Measurements from ENCODE around the gene LASP1NB.

Gene LASP1NB

GRCh38 chr17:38925263-38925995 lies at the start of gene LASP1NB:
LASP1NB (plus strand) TSS chr17:38925614.
- peak in 2 of 4 experiments; percentile 12 to 45 for DNase-seq

- peak in 1 of 4 experiments; percentile 38 for DNase-seq
Observed at GRCh38 chr17:38877130-38877851, 48.1 kb upstream of the LASP1NB start.

DNA sequence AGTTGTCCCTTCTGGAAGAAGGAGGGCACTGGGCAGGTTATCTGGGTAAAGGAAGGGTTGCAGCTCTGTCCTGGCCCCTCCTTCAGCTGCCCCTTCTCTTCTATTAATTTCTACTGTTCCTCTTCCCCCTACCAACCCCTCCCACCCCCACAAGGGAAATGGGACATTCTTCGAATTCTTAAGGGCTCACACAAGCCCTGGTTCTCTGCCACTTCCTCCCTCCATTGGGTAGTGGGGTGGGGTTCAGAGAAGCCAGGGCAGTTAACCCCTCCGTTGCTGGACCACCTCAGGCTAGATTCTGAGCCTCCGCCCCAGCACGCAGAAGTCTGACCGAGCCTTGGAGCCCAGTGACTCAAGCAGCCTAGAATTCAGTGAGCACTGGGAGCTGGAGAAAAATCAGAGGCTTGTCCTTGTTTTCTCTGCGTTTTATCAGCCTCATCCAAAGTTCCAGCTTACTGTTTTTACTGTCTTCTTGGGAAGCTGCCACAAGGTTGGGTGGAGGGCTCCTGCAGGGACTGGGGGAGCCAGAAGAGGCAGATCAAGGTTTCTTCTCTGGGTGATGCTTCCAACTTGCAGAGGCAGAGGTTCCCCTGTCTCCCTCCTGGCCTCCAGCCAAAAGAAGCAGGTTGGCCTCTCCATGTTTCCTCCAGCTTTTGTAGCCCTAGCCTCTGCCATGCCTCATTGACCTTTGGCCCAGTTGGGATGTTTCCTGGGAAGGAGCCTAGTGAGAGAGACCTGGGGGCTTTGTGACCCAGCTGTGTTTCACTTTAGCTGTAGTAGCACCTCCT lies 45.3 kb upstream of the LASP1NB start:
- DNase-seq = no peak

DNA sequence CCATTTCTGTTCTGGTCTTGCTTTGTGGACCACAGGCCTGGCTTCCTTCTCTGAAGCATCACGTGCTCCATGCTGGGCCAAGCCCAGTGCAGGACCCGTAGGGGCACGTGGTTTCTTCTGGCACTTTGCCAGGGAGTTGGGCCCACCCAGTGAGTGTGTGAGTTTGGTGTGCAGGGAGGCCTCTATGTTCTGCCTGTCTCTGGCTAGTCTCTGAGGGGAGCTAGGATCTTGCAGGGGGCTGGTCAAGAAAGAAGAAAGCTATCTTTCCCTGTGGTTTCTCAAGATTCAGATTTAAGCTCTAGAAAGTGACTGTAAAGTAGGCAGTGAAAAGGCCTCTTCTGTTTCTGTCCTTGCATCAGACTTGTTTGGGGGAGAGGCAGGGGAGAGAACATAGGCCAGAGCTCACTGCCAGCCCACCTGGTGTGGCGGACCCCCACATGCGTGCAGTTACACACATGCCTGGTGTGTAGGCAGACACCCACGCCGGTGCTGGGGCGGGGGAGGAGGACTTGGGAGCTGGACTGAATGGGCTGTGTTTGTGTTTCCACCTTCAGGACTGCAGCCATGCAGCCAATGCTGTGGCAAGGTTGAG lies 43.7 kb upstream of the LASP1NB start:
- DNase-seq = no peak

- no peak for DNase-seq
Observed at GRCh38 chr17:38882870-38883269, 42.5 kb upstream of the LASP1NB start.

- no peak for DNase-seq
Observed at GRCh38 chr17:38883592-38884526, 41.6 kb upstream of the LASP1NB start.

- no peak for DNase-seq
Observed at GRCh38 chr17:38885044-38885727, 40.2 kb upstream of the LASP1NB start.

DNA sequence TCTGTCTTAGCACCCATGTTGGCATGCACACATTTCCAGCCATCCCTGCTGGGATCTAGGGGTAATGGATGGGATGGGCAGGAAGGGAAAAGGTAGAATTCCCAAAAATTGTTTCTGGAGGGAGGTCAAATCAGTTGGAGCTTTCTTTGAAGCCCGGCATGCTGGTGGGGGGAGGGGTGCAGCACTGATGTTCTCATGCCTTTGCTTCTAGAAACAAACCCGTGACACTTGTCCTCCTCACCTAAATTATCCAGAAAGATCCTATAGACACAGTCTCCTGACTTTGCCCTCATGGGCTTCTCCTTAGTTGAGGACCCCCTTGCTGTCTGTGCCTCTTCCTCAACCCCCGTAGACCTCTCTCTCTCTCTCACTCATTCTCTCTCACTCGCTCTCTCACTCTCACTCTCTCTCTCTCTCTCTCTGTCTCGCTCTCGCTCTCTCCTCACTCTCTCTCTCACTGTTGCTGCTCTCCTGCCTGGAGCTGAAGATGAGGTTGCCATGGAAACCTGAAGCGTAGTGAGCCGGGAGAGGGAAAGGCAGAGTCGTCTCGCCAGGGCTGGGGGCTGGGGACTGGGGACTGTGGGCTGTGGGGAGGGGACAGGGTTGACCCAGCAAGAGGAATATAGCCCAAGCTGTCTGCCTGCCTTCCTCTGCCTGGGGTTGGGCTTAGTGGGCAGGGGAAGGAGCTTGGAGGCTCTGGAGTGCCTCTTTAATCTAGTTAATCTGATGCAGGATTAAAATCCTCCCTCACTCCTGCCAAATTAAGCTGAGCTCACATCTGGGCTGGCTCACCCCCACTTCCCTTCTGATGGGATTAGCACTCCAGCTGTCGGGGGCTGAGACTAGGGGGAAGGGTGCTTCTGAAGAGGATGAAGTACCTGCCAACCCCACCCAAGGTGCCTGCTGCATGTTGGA lies 39.4 kb upstream of the LASP1NB start:
- no peak for DNase-seq

DNA sequence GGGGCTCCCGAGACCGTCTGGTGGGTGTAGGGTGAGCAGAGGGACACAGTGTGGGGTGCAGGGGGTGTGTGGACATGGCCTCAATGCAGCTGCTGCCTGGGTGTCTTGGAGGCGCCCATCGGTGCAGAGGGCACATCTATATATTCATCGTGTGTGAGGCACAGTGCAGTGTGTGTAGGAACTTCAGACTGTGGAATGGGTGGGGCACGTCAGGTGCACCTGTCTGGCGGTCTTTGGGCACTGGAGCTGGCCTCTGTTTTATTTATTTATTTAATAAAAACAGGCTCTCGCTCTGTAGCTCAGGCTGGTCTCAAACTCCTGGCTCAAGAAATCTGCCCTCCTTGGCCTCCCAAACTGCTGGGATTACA lies 38.8 kb upstream of the LASP1NB start:
- no peak for DNase-seq

- DNase-seq = no peak
Observed at GRCh38 chr17:38888842-38889241, 36.6 kb upstream of the LASP1NB start.

DNA sequence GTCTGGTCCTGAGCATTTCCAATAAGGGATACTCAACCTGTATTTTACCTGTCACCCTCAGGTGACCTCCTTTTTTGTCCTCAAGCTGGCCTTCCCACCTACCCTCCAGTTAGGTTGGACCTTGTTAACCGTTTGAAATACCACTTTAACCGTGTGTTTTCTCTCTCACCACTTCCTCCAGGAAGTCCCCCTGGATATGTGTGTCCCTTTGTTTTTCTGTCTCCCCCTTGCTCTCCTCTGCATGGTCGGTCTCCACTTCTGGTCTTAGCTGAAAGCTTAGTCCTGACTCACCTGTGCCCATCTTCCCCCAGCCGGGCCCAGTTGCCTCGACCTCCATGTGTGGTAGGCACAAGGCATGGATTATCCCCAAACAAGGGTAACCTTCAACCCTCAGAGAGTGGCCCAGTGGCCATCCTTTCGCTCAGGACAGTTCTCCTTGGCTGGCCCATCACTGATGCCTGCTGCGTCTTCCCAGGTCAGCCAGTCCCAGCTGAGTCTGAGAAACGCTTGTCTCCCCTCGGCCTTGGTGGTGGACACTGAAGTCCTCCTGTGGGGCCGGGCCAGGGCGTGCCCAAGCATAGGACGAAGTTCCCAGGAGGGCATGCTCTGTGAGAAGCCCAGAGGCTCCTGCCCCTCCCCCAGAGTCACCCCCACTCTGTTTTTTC lies 35.5 kb upstream of the LASP1NB start:
- DNase-seq = no peak

GRCh38 chr17:38890410-38890746 lies 35.0 kb upstream of the LASP1NB start:
- no peak for DNase-seq

DNA sequence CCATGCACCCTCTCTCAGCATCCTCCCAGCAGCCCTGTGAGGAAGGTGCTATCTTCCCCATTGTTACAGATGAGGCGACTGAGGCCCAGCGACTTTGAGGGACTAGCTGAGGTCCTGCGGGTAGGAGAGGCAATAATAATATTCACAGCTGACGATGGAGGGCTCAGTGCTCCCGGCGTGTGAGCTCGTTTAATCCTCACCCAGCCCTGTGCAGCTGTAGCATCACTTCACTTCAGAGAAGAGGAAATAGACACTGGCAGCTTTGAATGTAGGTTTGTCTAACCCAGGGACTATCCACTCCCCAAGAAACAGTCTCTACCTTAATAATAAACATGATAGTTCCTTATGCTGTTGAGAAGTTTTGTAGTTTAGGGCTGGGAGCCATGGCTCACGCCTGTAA lies 34.0 kb upstream of the LASP1NB start:
- no peak for DNase-seq

DNA sequence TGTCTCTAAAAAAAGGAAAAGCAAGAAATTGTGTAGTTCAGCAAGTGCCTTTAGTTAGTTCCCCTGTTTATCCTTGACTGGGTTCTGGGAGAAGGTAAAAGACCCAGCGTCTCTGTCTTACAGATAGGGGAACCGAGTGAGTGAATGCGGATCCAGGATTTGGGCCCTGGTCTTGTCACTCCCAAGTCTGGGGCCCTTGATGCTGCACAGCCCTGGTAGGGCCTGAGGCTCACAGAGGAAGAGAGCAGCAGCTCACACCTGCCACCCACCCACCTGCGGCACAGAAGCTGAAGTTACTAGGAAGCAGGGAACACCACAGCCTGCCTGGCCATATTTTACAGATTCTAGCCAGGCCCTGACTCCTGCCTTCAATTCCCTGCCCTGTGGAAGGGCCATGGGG lies 33.3 kb upstream of the LASP1NB start:
- no peak for DNase-seq

DNA sequence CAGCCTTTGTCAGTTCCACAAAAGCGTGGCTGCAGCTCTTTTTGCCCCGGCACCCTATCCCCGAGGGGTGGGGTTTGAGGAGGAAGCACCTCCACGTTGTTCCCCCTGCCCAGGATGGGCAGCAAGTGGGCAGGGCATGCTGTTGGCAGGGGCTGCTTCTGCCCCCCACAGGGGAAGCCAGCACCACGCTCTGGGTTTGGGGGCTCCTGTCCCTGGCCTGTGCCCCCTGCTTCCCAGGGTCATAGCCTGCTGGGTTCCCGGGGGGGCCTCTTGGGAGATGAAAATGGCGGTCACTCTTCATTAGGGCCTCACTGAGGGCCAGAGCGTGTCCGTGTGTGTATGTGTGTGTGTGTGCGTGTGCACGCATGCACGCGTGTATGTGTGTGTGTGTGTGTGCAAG lies 32.8 kb upstream of the LASP1NB start:
- DNase-seq = no peak

- DNase-seq = no peak
Observed at GRCh38 chr17:38893113-38893512, 32.3 kb upstream of the LASP1NB start.

- no peak for DNase-seq
Observed at GRCh38 chr17:38893607-38894006, 31.8 kb upstream of the LASP1NB start.

DNA sequence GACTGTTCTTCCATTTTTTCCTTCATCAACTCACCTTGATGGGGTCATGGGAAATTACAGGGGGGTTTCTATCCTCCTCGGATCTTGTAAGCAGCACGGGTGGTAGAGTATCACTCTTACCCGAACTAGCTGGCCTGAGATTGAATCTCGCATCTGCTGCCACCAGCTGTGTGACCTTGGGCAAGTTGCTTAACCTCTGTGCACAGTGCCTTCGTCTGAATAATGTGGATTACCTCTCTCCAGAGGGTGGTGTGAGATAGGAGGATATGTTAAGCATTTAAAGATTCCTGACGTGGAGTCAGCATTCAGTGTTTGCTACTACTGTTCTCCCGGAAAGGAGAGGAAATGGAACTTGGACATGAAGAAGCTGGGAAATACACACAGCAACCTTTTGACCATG lies 31.1 kb upstream of the LASP1NB start:
- DNase-seq = no peak

DNA sequence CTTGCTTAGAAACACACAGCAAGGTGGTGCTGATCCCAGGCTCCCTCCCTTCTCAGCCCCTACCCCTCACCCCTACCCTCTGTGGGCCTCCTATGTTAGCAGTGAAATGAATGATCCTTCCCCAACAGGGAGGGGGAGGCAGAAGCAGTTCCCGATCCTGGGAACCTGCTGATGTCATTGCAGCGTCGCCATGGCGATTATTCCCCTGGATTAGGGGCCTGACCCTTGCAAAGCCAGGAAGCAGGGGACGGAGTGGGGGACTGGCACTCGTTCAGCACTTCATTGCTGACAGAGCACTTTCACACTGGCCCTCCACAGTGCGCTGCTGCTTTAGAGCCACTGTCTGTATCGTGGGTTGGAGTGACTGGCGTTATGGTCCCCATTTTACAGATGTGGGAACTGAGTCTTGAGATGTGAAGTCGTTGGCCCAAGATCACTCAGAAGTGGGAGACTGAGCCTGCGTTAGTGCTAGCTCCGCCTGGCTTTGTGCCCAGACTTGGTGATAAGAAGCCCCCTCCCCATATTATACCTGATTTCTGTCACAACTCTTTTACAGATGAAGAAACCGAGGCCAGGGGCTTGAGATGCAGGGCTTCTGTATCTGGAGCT lies 29.0 kb upstream of the LASP1NB start:
- DNase-seq = no peak

DNA sequence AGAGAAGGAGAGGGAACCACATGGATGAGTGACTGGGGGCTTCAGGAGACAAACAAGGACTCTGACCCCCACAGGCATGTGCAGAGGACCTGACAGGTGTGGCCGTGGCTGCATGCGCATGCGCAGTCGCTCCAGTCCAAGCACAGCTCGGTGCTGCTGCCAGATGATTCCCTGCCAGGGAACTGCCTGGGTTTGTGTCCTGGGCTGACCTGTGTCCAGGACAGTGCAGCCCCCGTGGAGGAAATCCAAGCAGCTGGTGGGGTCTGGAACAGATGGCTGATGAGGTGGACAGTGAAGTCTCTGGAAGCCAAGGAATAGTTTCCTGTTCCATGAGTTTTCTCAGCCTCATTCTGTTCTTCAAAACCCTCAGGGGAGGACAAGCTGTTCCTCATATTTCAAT lies 28.2 kb upstream of the LASP1NB start:
- DNase-seq = no peak
